ENCODE measurements around the gene RBMS2.

The RBMS2 gene

DNA sequence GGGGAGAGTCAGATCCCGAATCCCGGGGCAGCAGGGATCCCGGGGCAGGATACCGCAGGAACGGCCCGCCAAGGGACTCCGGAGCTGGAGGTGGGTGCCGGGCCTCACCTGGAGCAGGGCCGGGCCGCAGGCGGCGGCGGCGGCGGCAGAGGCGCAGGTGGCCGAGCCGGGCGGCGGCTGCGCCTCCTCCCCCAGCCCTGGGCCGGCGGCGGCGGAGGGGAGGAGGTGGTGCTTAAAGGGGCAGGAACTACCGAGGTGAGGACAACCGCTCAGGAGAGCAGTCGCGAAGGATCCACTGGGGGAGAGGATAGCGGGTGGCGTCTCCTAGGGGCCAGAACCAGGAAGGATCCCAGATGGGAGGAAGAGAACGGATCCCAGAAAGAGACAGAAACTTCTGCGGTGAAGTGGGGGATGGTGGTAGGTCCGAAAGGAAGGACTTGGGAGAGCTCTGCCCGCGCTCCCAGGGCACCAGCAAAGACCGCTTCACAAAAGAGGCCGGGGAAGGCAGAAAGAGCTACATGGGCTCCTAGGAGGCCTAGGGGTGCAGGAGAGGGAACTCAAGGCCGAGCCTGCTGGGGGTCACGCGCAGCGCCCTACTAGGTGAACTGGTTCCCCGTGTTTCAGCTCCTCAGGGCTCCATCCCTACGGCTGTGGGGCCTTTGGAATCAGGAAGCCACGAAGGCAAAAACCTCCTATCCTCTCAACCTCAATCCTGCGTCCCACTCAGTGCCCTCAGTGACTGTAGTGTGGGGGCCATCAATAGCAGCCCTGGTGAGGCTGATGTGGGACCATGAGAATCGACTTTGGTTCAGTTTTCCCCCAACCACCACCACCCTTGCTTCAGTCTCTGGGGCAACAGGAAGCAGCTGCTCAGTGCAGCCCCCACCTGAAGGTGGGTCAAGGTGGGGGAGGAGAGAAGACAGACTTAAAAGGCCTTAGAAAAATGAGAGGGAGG, 113.5 kb downstream of the RBMS2 start:
- peak overlapping the region; percentile 94 for H3K4me3 ChIP-seq (ENCODE audit: low read length)
- peak; percentile 78 for DNase-seq (ENCODE audit: low read depth)
- TF ChIP-seq, protein P1, sequence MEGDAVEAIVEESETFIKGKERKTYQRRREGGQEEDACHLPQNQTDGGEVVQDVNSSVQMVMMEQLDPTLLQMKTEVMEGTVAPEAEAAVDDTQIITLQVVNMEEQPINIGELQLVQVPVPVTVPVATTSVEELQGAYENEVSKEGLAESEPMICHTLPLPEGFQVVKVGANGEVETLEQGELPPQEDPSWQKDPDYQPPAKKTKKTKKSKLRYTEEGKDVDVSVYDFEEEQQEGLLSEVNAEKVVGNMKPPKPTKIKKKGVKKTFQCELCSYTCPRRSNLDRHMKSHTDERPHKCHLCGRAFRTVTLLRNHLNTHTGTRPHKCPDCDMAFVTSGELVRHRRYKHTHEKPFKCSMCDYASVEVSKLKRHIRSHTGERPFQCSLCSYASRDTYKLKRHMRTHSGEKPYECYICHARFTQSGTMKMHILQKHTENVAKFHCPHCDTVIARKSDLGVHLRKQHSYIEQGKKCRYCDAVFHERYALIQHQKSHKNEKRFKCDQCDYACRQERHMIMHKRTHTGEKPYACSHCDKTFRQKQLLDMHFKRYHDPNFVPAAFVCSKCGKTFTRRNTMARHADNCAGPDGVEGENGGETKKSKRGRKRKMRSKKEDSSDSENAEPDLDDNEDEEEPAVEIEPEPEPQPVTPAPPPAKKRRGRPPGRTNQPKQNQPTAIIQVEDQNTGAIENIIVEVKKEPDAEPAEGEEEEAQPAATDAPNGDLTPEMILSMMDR (conservative IDR thresholded peaks at IDR 0.05; ENCODE audit: low read length) = peak; percentile 65

DNA sequence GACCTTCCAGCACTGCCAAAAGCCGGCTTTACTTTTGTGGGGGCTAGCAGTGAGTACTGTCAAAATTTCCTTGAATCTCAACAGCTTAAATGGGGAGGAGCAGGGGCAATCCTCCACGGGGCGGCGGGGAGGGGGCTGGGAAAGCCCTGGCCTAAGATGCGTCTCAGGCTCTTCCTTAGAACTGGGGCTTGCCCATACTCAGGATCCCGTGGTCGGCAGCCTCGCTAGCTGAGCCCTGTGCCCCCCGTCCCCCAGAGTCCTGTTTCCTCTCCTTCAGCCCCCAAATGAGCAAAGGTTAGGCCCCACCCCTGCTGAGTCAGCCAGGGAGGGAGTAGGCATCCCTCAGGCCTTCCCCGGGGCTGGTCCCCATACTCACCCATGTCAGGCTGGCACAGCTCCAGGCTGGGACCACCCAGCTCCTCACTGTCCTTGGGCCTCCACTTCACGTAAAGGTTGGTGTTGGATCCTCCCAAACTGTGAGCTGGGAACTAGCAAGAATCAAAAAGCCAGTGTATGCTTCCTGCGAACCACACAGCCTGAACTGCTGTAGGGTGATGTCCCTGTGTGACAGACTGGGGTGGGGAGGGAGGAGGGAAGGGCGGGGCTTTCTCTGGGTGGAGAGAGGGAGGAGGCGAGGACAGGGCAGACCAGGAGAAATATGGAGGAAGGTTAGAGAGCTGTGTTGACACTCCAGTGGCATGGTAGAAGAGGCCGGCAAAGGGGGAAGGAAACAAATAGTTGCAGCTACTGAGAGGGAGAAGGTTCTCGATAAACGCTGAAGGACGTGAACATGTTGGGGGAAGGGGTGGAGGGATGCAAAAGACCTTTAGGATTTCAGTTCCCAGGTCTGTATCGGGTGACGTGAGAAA, 114.4 kb downstream of the RBMS2 start:
- H3K4me3 ChIP-seq (ENCODE audit: low read length) = peak overlapping the region; percentile 94
- peak; percentile 82 for DNase-seq (ENCODE audit: low read depth)
- TF ChIP-seq, protein P1 (conservative IDR thresholded peaks at IDR 0.05; ENCODE audit: low read length) = no peak

DNA sequence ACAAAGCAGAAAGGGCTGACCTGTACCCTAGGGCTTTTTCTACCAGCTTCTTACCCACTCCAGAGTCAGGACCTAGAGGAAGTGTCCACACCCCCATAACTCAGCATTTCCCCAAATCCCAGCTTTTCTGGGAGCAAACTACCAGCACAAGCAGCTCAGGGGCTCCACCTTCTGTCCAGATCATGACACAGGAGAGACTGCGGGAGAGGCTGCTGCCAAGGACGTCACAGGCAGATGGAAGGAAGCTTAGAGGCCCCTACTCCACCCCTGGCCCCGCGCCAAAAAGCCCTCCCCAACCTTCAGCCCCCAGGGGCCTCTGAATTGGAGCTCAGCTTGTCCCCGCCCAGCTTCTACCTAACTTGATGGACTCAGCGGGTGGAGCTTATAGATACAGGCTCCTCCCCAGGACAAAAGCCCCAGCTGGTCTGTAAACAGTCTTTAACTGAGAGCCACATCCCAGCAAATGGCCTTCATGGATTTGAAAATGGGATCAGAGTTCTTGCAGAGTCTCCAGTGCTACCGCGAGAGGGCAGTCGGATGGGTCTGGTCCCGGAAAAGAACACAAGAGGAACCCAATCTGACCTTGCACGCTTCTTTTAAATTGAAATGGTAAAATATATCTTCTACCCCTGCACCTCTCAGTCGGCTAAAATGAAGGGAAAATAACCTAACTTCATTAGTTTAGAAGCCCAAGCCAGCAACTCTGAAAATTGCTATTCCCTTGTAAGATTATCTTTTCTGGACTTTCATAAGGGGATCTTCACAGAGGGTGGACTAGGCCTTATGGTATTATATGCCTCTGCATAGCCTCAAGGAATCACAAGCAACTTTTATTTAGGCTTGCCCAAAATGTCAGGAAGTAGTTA, 115.3 kb downstream of the RBMS2 start:
- peak overlapping the region; percentile 94 for H3K4me3 ChIP-seq (ENCODE audit: low read length)
- TF ChIP-seq, protein P1 (conservative IDR thresholded peaks at IDR 0.05; ENCODE audit: low read length) = peak; percentile 86
- peak; percentile 100 for DNase-seq (ENCODE audit: low read depth)

DNA sequence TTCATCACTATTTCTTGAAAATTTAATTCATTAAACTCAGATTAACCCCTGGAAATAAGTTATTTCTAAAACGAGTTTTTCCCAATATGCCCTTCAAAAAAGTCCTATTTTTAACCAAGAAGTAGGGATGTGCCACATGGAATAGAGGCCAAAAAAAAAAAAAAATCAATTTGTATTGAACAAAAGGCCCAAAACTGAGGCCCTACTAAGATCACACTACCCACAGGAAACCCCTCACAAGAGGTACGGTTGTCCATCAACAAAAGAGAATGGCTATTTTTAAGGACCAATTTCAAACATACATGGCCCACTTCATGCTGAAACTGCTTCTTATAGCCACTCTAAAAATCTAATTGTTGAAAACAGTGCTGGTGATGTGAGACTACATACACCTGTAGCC, 116.0 kb downstream of the RBMS2 start:
- H3K4me3 ChIP-seq (ENCODE audit: low read length) = no peak overlapping the region
- DNase-seq (ENCODE audit: low read depth) = no peak
- TF ChIP-seq, protein P1 (conservative IDR thresholded peaks at IDR 0.05; ENCODE audit: low read length) = no peak

DNA sequence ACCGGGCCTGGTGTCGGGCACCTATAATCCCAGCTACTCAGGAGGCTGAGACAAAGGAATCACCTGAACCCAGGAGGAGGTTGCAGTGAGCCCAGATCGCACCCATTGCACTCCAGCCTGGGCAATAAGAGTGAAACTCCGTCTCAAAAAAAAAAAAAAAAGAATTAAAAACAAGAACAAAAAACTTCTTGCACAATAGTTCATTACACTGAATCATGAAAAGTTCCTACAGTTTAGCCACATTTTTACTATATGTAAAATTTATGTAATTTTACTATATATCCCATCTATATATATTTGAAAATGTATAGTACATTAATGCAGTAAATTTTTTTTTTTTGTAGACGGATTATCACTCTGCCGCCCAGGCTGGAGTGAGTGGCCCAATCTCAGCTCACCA, 119.6 kb downstream of the RBMS2 start:
- no peak for DNase-seq (ENCODE audit: low read depth)
- no peak overlapping the region for H3K4me3 ChIP-seq (ENCODE audit: low read length)
- TF ChIP-seq, protein P1 (conservative IDR thresholded peaks at IDR 0.05; ENCODE audit: low read length) = no peak

DNA sequence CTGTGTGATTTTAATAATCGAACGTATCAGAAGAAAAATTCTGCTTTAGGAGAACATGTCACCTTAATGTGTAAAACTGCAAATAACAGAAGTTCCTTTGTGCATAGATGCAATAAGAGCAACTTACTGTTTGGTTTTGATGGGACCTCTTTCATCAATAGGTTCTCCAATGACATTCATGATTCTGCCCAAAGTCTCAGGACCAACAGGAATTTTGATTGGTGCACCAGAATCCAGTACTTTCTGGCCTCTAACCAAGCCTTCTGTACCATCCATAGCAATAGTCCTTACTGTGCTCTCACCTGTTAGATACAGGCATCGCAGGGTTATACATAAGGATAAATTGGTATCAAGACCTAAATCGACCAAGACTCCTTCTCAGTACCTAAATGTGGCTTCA, 123.0 kb downstream of the RBMS2 start:
- H3K4me3 ChIP-seq (ENCODE audit: low read length) = peak overlapping the region; percentile 98
- TF ChIP-seq, protein P1 (conservative IDR thresholded peaks at IDR 0.05; ENCODE audit: low read length) = no peak
- DNase-seq (ENCODE audit: low read depth) = no peak

All from AG10803 (cell line).